ENCODE measurements around the gene RGPD6.
"Not testable (repeated sequence)": the region's sequence is repeated elsewhere in the genome, so short reads cannot be mapped to it uniquely, and the experiment has no call there.

RGPD6 gene

DNA sequence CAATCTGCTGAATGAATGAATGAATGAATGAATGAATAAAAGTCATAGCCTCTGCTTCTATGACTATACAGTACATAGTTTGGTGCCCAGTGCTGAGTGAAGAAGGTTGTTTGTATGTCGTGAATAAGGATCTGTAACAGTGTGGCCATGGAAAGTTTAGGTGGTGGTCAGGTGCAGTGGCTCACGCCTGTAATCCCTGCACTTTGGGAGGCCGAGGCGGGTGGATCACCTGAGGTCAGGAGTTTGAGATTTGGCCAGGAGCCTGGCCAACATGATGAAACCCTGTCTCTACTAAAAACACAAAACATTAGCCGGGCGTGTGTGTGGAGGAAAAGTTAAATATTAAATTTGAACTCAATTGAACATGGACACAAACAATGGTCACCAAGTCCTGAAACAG is 100.1 kb downstream of the RGPD6 start:
- not testable (repeated sequence) for H2AFZ ChIP-seq (ENCODE audit: low read length); H3K4me2 ChIP-seq (ENCODE audit: low read length); H3K27ac ChIP-seq (ENCODE audit: low read depth, low read length, poor library complexity, severe bottlenecking); H3K36me3 ChIP-seq (ENCODE audit: insufficient read depth, low read length); H4K20me1 ChIP-seq (ENCODE audit: insufficient read depth, low read length); H3K4me1 ChIP-seq (ENCODE audit: insufficient read depth, low read length, severe bottlenecking); H3K9me2 ChIP-seq (ENCODE audit: low read depth, low read length); H3K9me3 ChIP-seq (ENCODE audit: low read length); H3K79me2 ChIP-seq (ENCODE audit: insufficient read depth, low read length); H3K27me3 ChIP-seq (ENCODE audit: insufficient read depth, low read length); H3K9ac ChIP-seq (ENCODE audit: low read length); H3F3A ChIP-seq (ENCODE audit: insufficient read depth, low read length); H3K4me3 ChIP-seq (ENCODE audit: low read depth, low read length, poor library complexity, severe bottlenecking)

DNA sequence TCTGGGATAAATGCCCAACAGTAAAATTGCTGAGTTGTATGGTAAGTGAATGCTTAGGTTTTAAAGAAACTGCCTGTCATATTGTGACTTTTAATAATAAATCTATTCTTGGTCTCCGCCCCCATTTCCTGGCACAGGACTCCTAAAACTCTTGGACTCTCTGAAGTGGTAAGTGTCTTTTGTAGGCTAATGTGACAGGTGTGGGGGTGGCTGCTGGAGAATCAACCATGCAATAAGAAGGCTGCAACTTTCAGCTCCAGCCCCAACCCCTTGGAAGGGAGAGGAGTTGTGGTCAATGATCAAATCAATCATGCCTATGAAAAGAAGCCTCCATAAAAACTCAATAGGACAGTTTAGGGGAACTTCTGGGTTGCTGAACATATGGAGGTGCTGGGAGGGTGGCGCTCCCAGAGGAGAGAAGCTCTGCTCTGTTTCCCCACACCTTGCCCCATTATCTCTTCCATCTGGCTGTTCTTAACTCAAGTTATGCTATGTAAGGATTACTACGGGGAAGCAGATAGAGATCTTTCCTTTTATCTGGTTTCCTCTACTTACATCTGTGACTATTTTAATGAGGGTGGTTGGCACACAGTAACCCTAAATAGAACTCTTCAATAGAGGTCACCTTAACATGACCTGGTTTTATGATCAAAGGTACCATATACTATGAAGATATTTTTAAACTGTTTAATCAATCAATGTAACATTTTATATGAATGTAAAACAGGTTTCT is 101.2 kb downstream of the RGPD6 start:
- not testable (repeated sequence) for H4K20me1 ChIP-seq (ENCODE audit: insufficient read depth, low read length); H2AFZ ChIP-seq (ENCODE audit: low read length); H3K79me2 ChIP-seq (ENCODE audit: insufficient read depth, low read length); H3F3A ChIP-seq (ENCODE audit: insufficient read depth, low read length); H3K9ac ChIP-seq (ENCODE audit: low read length); H3K27me3 ChIP-seq (ENCODE audit: insufficient read depth, low read length); H3K4me3 ChIP-seq (ENCODE audit: low read depth, low read length, poor library complexity, severe bottlenecking); H3K36me3 ChIP-seq (ENCODE audit: insufficient read depth, low read length); H3K4me2 ChIP-seq (ENCODE audit: low read length); H3K27ac ChIP-seq (ENCODE audit: low read depth, low read length, poor library complexity, severe bottlenecking); H3K4me1 ChIP-seq (ENCODE audit: insufficient read depth, low read length, severe bottlenecking); H3K9me2 ChIP-seq (ENCODE audit: low read depth, low read length); H3K9me3 ChIP-seq (ENCODE audit: low read length)

DNA sequence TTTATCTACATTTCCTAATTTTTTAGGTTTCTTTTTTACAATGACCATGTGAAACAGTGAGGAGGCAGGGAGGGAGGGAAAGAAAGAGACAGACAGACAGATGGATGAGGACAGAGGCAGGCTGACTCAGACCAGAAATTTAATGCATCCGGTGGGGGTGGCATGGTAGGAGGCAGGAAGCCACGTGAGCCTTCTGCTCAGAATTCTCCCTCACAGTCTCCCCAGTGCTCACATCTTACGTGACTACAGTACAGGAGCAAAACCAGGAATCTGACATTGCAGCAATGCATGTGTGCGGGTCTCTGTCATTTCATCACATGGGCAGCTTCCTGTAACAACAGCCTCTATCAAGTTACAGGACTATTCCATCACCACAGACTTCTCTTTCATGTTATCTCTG is 102.1 kb downstream of the RGPD6 start:
- not testable (repeated sequence) for H2AFZ ChIP-seq (ENCODE audit: low read length); H3K4me3 ChIP-seq (ENCODE audit: low read depth, low read length, poor library complexity, severe bottlenecking); H3K9me2 ChIP-seq (ENCODE audit: low read depth, low read length); H3K4me2 ChIP-seq (ENCODE audit: low read length); H3K4me1 ChIP-seq (ENCODE audit: insufficient read depth, low read length, severe bottlenecking); H3K27ac ChIP-seq (ENCODE audit: low read depth, low read length, poor library complexity, severe bottlenecking); H3K27me3 ChIP-seq (ENCODE audit: insufficient read depth, low read length); H4K20me1 ChIP-seq (ENCODE audit: insufficient read depth, low read length); H3K79me2 ChIP-seq (ENCODE audit: insufficient read depth, low read length); H3F3A ChIP-seq (ENCODE audit: insufficient read depth, low read length); H3K36me3 ChIP-seq (ENCODE audit: insufficient read depth, low read length); H3K9ac ChIP-seq (ENCODE audit: low read length); H3K9me3 ChIP-seq (ENCODE audit: low read length)

DNA sequence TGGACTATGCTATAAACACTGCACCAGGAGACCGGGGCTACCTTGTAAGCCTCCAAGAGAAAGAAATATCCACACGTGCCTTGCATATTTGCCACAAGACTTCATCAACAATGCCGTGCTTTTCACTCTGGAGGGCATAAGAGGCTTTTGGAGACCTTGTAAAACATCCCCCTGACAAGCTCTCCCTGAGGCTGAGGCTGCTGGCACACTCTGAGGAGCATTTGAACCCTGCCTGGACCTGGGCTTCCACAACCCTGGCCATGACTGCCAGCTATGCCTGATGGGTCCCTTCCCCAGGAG is 104.0 kb downstream of the RGPD6 start:
- not testable (repeated sequence) for H2AFZ ChIP-seq (ENCODE audit: low read length); H4K20me1 ChIP-seq (ENCODE audit: insufficient read depth, low read length); H3K79me2 ChIP-seq (ENCODE audit: insufficient read depth, low read length); H3K27me3 ChIP-seq (ENCODE audit: insufficient read depth, low read length); H3K27ac ChIP-seq (ENCODE audit: low read depth, low read length, poor library complexity, severe bottlenecking); H3K9ac ChIP-seq (ENCODE audit: low read length); H3K36me3 ChIP-seq (ENCODE audit: insufficient read depth, low read length); H3K9me3 ChIP-seq (ENCODE audit: low read length); H3K4me2 ChIP-seq (ENCODE audit: low read length); H3K4me1 ChIP-seq (ENCODE audit: insufficient read depth, low read length, severe bottlenecking); H3K9me2 ChIP-seq (ENCODE audit: low read depth, low read length); H3F3A ChIP-seq (ENCODE audit: insufficient read depth, low read length); H3K4me3 ChIP-seq (ENCODE audit: low read depth, low read length, poor library complexity, severe bottlenecking)

DNA sequence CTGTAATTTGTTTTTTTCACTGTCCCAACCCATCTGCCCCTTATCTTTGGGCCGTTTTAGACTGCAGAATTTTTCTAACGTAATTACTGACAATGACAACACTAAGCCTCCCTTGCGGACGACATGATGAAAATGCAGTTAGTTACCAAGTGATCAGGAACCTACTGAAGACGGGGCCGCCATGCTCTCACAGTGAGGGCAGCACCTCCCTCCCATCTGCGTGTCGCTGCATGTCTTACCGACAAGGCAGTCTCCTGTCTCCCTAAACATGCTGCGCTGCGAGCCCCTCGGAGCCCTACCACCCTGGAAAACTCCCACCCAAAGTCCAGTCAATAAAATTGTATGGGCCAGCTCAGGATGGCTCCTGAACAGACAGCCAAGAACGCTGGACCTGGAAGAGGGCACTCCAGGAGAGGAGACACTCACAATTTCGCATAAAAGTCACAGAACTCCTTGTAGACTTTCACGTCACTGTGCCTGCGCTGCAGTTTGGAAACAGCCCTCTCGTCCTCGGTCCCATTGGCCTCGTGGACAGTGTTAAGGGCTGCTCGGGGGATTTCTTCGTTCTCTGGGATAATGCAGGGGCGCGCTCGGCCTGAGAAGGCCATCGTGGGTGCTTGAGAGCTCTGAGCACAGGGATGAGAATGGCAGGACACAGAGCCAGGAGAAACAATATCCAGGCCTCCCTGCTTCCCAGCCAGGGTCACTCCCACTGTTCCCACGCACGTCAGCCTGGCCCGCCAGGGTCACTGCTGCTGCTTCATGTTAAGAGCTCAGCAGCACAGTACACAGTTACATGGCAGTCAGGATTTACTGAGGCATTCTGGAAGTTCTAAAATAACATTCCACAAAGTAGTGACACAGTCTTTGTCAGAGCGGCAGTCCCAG is 104.6 kb downstream of the RGPD6 start, which contains the start of gene LIMS4:
TSS of gene LIMS4 (minus strand) at position 646 of the 888 bp plus-strand sequence. CDS start at position 608, 38 bp downstream.
- H3K79me2 ChIP-seq (ENCODE audit: insufficient read depth, low read length); H3K36me3 ChIP-seq (ENCODE audit: insufficient read depth, low read length): not testable (repeated sequence)

DNA sequence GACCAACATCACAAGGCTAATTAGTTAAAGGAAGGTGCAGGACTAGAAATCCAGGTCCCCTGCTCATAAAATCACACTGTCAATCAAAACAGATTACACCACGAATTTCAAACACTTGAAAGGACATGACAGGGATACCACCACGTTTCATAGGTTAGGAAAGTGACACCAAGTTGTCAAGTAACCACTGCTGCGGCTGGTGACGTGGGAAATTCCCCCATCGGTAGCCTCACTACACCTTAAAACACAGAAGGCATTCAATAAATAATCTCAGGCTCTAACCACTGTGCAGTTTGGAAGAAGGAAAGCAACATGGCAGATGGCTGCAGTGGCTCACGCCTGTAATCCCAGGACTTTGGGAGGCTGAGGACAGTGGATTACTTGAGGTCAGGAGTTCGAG is 108.1 kb downstream of the RGPD6 start:
- H3K36me3 ChIP-seq (ENCODE audit: insufficient read depth, low read length); H4K20me1 ChIP-seq (ENCODE audit: insufficient read depth, low read length); H3K4me1 ChIP-seq (ENCODE audit: insufficient read depth, low read length, severe bottlenecking); H2AFZ ChIP-seq (ENCODE audit: low read length); H3K4me2 ChIP-seq (ENCODE audit: low read length); H3K27me3 ChIP-seq (ENCODE audit: insufficient read depth, low read length); H3K27ac ChIP-seq (ENCODE audit: low read depth, low read length, poor library complexity, severe bottlenecking); H3K9ac ChIP-seq (ENCODE audit: low read length); H3K79me2 ChIP-seq (ENCODE audit: insufficient read depth, low read length); H3K9me3 ChIP-seq (ENCODE audit: low read length); H3K9me2 ChIP-seq (ENCODE audit: low read depth, low read length); H3F3A ChIP-seq (ENCODE audit: insufficient read depth, low read length); H3K4me3 ChIP-seq (ENCODE audit: low read depth, low read length, poor library complexity, severe bottlenecking): not testable (repeated sequence)

More for the DNA sequence above, 104.6 kb downstream of the RGPD6 start, which contains the start of gene LIMS4:
- not testable (repeated sequence) for H3K27me3 ChIP-seq (ENCODE audit: insufficient read depth, low read length); H3K4me3 ChIP-seq (ENCODE audit: low read depth, low read length, poor library complexity, severe bottlenecking); H4K20me1 ChIP-seq (ENCODE audit: insufficient read depth, low read length); H3K27ac ChIP-seq (ENCODE audit: low read depth, low read length, poor library complexity, severe bottlenecking); H3F3A ChIP-seq (ENCODE audit: insufficient read depth, low read length); H3K4me1 ChIP-seq (ENCODE audit: insufficient read depth, low read length, severe bottlenecking); H2AFZ ChIP-seq (ENCODE audit: low read length); H3K9me2 ChIP-seq (ENCODE audit: low read depth, low read length); H3K9me3 ChIP-seq (ENCODE audit: low read length); H3K9ac ChIP-seq (ENCODE audit: low read length); H3K4me2 ChIP-seq (ENCODE audit: low read length)

DNA sequence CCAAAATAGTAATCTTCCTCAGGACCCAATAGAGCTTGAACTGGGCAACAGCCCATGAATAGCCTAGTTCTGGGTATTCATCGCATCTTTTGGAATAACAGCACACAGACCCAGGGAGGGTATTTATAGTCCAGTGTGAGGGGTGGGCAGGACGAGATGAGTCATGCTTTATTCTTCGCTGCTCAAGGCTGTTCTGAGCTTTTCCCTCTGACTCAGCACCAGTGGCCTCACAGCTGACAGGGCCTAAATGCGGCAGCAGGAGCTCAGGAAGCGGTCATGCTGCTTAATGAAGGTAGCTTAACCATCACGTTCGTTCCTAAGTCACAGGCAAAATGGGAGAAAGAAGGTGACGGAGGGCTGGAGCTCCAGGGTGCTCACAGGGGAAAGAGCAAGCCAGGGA is 111.7 kb downstream of the RGPD6 start:
- H3K4me2 ChIP-seq (ENCODE audit: low read length); H4K20me1 ChIP-seq (ENCODE audit: insufficient read depth, low read length); H3K4me1 ChIP-seq (ENCODE audit: insufficient read depth, low read length, severe bottlenecking); H3K9me3 ChIP-seq (ENCODE audit: low read length); H3K9me2 ChIP-seq (ENCODE audit: low read depth, low read length); H3K79me2 ChIP-seq (ENCODE audit: insufficient read depth, low read length); H3K27me3 ChIP-seq (ENCODE audit: insufficient read depth, low read length); H3K4me3 ChIP-seq (ENCODE audit: low read depth, low read length, poor library complexity, severe bottlenecking); H3F3A ChIP-seq (ENCODE audit: insufficient read depth, low read length); H3K36me3 ChIP-seq (ENCODE audit: insufficient read depth, low read length); H3K9ac ChIP-seq (ENCODE audit: low read length); H2AFZ ChIP-seq (ENCODE audit: low read length); H3K27ac ChIP-seq (ENCODE audit: low read depth, low read length, poor library complexity, severe bottlenecking): not testable (repeated sequence)

Data from OCI-LY1 (cell line).